SHP77 (cell line): ENCODE results near the gene CNTNAP1.

Source experiments
- DNase-seq, 2 experiments: peaks; one replicate each; lab custom pipeline; 2025; lab: John Stamatoyannopoulos, UW

Gene CNTNAP1

DNA sequence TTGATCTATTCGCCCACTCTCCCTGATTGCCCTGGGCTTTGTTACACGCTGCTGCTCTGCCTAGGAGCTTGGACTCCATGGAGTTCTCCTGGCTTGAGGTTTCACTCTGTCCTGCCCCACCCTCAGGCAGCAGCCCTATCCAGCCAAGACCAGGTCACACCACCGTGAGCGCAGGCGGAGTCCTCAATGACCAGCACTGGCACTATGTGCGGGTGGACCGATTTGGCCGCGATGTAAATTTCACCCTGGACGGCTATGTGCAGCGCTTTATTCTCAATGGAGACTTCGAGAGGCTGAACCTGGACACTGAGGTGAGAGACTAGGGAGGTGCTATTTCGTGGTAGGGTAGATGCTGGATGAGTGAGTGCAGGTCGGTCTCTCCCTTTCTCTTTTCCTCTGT, 3.5 kb downstream of the CNTNAP1 start:
- no peak for DNase-seq

DNA sequence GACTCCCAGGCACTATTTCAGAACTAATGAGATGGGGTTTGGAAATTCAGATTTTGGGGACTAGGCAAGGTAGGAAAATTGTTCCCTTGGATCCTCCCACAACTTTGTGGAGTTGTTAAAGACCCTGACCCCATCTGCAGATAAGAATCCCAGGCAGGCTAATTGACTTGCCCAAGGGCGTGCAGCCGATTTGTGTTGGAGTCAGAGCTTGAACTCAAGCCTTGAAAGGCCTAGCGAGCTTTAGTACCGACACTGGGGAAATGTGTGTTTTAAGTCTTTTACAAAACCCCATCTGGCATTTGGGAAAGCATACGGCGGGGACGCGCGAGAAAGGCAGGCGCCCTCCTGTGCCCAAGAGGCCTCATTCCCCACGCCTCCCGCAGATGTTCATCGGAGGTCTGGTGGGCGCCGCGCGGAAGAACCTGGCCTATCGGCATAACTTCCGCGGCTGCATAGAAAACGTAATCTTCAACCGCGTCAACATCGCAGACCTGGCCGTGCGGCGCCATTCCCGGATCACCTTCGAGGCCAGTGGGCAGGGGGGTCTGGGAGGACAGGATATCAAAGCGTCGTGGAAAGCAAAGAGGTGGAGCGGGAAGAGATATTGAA, 4.3 kb downstream of the CNTNAP1 start:
- no peak for DNase-seq

DNA sequence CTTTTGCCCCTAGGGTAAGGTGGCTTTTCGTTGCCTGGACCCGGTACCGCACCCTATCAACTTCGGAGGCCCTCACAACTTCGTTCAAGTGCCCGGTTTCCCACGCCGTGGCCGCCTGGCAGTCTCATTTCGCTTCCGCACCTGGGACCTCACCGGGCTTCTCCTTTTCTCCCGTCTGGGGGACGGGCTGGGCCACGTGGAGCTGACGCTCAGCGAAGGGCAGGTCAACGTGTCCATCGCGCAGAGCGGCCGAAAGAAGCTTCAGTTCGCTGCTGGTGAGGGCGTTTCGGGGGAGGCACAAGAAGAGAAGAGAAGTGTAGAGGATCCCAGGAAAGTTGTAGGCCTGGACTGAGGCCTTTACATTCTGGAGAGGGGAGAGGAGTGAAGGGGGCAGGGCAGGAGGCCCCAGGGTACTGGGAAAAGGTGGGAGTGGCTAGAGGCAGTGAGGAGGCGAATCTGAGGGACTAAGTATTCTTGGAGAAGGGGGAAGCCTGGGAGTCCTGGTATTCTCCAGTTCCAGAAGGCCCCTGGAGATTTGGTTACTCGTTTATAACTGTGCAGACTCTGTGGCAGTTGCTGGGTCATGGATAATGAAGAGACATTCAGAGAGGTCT, 5.5 kb downstream of the CNTNAP1 start:
- no peak for DNase-seq

DNA sequence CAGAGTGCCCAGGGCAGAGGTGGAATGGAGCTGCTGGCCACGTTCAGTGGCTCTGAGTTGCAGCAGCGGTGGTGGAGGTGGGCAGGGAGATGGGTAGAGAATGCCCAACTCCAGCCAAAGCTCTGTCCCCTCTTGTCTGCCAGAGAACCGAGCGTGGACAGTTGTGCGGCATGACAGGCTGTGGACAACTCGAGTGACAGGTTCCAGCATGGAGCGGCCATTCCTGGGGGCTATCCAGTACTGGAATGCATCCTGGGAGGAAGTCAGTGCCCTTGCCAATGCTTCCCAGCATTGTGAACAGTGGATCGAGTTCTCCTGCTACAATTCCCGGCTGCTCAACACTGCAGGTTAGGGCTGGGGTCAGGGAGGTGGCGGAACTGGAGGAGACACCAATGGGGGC, 8.3 kb downstream of the CNTNAP1 start:
- DNase-seq, result no peak

DNA sequence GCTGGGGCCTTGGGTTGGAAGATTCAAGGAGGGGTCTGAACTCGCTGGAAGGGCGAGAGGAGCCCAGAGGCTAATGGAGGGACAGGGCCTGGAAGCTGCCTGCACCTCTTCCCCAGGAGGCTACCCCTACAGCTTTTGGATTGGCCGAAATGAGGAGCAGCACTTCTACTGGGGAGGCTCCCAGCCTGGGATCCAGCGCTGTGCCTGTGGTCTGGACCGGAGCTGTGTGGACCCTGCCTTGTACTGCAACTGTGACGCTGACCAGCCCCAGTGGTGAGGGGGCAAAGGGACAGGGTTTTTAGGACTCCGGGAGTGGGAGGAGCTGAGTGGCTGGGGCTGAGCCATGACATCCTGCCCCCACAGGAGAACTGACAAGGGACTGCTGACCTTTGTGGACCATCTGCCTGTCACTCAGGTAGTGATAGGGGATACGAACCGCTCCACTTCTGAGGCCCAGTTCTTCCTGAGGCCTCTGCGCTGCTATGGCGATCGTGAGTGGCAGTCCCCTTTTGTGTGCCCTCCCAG, 8.8 kb downstream of the CNTNAP1 start:
- no peak for DNase-seq

DNA sequence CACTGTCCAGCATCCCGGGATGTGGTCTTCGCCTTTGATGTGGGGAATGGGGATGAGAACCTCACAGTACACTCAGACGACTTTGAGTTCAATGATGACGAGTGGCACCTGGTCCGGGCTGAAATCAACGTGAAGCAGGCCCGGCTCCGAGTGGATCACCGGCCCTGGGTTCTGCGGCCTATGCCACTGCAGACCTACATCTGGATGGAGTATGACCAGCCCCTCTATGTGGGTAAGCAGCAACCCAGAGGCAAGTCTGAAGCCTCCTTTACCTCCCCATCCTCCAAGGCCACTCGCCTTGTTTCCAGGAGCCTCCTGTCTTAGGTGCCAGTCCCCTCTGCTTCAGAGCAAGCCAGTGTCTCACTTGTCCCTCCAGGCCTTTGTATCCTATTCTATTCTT, 10.2 kb downstream of the CNTNAP1 start:
- no peak for DNase-seq

DNA sequence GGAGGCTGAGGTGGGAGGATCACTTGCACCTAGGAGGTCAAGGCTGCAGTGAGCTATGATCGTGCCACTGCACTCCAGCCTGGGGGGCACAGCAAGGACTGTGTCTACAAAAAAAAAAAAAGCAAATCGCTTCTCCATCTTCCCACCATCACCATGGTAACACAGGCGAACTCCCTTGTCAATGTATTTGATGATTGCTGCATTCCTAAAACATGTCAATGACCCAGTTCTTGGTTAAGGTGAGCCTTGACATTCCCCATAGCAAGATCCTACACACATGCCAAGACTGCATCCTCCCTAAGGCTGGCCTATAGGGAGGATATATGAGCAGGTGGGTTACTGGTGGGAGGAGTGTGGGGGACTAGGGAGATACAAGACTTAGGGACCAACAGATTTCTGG, 12.2 kb downstream of the CNTNAP1 start:
- no peak for DNase-seq

DNA sequence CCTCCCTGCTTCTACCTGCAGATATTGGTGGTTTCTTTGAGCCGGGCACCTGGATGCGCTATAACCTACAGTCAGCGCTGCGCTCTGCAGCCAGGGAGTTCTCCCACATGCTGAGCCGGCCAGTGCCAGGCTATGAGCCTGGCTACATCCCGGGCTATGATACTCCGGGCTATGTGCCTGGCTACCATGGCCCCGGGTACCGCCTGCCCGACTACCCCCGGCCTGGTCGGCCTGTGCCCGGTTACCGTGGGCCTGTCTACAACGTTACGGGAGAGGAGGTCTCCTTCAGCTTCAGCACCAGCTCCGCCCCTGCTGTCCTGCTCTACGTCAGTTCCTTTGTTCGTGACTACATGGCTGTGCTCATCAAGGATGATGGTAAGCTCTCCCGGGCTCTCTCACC, 13.2 kb downstream of the CNTNAP1 start:
- no peak for DNase-seq

DNA sequence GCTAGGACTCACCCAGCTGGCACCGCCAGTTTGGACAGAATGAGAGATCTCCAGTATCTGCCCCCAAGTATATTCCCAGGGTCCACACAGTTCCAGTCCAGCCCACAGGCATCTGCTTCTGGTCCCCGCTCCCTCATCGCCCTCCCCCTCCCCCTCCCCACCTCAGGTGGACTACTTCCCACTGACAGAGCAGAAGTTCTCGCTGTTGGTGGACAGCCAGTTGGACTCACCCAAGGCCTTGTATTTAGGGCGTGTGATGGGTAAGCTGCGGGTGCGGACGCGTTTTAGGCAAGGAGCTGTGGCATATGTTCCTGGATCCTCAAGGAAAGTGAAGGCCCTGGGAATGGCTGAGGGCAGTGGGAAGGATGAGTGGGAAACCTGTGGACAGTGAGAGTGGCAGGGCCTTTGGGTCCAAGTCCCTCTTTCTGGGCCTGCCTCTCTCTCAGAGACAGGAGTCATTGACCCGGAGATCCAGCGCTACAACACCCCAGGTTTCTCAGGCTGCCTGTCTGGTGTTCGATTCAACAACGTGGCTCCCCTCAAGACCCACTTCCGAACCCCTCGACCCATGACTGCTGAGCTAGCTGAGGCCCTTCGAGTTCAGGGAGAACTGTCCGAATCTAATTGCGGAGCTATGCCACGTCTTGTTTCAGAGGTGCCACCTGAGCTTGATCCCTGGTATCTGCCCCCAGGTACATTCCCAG, 14.9 kb downstream of the CNTNAP1 start:
- DNase-seq, result no peak

DNA sequence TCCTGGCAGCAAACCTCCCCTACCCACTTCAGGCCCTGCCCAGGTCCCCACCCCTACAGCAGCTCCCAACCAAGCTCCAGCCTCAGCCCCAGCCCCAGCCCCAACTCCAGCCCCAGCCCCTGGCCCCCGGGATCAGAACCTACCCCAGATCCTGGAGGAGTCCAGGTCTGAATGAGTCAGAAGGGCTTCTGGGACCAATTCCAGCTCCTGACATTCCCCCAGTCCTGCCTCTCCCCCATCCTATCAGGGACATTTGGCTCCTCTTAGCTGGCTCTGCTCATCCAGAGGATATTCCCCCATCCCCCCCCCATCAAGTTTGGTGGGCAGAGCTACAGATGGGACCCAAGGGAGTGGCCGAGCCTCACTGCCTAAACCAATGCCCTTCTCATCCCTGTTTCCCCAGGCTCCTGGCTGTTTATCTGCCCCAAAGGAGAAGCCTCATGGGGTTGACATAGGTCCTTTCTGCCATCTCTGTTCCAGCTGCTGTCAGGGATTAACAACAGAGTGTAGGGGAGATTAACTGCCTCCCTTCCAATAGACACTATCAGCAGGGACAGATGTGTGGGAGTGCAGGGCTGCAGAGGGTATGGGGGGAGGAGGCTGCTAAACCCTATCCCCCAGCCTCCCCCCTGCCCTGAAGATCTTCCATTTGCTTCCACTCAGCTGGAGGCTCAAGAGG, 16.5 kb downstream of the CNTNAP1 start:
- no peak for DNase-seq

DNA sequence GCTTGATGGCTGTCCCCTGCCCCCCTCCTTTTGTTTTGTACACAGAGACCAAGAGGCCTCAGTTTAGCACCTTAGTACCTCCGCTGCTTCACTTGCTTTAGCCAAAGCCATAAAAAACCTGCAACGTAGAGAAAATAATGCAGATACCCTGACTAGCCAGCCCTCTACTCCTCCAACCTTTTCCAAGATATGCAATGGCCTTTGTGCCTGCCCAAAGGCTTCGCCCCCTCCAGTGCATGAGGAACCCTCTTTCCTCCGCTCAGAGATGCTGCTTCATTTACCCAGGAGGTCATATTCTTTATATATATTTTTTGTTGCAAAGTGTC, 17.0 kb downstream of the CNTNAP1 start:
- DNase-seq, result no peak

DNA sequence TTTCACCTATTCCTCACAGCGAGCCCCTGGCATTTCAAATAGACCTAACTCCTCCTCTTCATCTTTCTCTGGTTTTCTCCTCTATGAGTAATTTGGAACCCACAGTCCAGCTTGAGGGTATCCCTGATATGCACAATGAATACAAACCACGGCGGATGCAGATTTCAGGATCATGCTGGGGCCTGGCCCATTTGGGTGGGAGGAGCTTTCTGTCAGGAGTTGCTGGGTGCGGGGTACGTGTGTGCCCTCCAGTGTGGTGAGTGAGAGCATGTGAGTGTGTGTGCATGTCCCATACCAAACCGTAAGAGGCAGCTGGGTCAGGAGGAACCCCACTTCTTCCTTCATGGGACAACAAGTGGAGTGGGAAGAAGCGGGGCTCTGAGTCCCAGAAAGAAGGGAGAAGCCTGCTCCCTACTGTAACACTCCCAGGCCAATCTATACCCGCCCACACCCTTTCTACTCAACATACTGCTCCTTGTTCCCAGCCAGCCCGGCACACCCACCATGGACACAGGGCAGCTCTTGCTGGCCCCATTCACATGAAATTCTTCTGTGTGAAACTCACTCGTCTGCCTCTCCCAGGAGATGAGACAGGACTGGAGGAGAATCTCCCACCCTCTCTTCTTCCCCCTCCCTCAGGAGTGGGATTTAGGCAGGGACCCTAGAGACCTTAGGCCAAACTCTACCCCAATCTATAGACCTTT, 18.4 kb downstream of the CNTNAP1 start:
- DNase-seq, result no peak

DNA sequence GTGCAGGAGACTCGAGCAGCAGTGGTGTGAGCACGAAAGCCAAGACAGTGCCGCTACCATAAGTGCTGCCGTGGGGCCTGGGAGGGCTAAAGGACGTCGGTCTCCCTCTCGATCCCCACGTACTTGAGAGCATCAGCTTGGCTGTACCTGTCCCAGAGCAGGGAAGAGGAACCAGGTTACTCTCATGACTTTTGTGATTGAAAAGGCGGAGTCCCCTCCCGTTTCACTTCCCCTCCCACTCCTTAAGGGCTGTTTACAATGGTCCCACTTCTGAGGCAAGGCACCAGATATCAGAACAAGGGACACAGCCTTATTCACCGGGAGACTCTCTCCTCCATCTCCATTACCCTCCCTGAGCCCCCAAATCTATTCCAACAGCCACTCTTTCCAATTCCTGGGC, 20.1 kb downstream of the CNTNAP1 start:
- DNase-seq, result no peak

DNA sequence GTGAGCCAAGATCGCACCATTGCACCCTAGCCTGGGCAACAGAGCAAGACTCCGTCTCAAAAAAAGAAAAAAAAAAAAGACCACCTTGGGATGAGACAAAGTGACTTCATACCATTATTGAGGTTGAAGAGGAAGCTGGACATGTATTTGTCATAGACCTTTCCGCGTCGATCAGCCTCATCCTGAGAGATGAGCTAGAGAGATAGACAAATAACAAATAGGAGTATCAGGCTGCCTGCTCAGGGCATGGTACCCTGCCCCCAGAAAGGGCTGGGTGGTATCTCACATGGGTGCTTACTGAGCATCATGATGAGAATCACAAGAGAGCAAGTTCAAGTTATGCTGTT, 22.1 kb downstream of the CNTNAP1 start:
- no peak for DNase-seq

DNA sequence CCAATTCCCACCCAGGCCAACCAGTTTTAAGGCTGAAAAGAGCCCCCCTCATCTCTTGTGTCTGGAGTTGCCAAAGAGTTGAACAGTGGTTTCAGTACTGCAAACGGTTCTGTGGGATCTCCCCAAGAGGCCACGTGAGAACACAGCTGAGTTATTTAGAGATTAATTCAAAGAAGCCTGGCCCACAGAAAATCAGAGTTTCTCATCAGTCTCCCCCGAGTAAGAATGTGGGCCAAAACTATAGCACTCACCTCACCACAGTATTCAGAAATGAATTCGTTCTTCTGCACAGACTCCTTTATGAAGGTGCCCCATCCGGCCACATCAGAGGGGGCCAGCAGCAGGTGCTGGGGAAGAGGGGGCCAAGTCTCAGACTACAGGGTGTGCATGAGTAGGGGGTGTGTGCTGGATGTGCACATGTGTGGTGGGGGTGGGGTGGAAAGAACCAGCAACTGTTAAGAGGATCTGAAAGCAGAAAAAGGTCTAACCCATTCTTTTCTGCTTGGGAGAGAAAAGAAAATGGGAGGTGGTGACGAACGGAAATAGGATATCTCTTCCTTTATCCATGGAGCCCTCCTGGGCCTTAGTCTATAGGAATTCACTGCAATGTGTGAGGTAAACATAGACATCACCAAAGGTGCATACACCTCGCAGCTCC, 22.6 kb downstream of the CNTNAP1 start:
- DNase-seq, result no peak

DNA sequence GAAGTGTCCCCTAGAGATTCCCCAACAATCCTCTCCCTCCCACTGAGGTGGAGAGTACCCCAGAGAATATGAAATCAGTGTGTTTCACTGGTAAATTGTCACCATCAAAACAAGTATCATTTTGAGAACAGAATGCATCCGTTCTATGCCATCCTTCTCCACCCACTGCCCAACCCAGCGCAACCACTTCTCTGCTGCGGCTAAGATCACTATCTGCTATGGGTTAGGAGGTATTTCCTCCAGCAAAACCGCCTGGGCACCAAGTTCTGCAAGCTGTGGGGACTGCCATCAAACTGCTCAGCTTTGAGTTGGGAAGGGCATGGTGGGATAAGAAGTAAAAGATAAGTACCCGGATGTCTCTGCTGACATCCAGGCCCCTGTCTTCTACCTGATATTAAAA, 24.4 kb downstream of the CNTNAP1 start:
- DNase-seq, result no peak

DNA sequence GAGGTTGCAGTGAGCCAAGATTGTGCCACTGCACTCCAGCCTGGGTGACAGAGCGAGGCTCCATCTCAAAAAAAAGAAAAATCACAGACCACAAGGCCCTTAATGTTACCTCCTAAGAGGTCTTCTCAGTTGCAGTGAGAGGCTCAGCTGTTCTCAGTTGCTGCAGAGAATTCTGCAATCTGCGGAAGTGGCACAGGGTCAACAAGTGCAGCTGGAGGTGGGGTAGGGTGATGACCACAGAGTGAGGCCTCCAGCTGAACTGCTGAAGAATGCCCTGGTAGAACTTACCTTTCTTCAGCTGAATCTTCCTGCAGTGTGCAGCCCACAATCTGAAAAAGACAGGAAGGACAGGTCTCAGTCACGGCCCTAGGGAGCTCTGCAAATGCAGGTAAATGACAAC, 26.3 kb downstream of the CNTNAP1 start:
- DNase-seq, result no peak

DNA sequence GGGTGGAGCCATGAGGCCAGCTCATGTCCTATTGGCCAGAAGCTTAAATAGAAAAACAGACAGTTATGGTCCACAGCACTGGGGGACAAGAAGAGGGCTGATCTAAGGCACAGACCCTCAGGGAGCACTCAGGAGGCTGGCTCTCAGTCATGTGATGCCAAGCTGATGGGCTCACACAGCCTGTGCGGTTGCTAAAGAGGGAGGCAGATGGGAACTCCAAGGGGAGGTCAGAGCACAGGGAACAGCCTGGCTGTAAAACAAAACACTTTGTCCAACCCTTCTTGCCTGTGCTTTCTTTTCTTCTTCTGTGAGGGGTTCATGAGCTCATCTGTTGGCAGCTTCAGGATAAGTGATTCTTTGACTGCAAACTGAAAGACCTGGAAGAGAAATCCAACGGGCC, 27.2 kb downstream of the CNTNAP1 start:
- DNase-seq, result no peak

DNA sequence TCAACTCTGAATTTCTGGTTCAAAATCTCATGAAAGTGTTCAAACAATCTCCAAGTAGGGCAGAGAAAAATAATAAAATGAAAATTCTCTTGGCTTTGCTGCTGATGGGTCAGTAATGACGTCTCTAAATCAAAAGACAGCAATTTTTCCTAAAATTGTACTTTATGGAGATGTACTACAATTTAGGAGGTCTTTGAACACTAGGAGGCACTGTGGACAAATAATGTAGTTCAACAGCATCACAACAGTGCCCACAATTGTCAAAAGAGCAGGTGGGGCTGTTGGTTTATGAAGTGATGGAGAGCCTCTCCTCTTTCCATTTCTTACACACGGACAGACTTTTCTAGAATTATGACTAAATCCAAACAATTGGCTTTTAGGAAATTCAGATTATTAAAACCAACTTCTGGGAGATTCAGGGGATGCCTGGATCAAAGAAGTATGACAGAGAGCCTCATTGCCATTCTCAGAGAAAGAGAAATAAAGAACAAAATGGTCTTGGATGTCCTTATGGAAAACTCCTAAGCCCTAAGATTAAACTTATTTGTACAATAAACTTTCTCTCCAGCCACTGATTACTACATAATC, 38.8 kb downstream of the CNTNAP1 start:
- peak; percentile 46 to 80 for DNase-seq

DNA sequence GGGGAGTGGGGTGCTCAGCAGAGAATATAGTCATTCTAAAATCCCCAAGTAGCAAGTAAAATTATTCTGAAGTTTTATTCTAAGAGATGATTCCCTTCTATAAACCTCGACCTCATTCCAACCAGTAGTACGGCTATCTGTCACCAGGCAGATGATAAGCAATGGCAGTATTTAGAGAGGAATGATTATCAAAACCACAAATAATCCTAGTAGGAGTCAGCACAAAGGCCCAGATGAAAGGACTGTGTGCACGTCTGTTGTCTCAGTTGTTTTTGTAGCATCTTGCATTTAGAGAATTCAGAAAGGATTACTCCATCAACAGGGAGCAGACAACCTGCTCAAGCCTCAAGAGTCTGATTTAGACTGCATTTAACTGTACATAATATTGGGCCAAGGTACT, 41.3 kb downstream of the CNTNAP1 start:
- DNase-seq, result no peak

DNA sequence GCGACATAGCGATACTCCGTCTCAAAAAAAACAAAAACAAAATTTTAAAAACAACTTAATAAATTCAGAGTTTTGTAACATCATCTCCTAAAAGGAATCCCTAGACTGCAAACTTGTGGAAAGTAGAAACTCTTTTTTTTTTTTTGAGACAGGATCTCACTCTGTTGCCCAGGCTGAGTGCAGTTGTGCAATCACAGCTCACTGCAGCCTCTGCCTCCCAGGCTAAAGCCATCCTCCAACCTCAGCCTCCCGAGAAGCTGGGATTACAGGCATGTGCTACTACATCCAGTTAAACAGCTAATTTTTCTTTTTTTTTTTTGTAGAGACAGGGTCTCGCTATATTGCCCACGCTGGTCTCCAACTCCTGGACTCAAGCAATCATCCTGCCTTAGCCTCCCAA, 42.8 kb downstream of the CNTNAP1 start:
- no peak for DNase-seq

DNA sequence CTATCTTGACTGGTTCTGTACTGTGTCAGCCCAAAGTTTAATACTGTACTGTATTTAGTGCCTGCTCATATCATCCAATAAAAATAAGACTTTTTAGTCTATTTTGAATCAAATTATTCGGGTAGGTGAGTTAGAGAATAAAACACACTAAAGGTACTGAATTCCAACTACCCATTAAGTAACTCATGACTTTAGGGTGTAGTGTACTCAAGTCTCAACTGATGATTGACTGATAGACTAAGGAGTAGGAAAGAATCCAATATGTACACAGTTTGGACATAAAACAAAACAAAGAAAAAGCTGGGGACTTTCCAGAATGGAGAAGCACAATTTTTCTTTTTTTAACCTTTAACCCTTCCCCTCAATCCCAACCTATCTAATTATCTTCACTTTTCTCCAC, 58.4 kb downstream of the CNTNAP1 start:
- DNase-seq, result no peak
